ENCODE data around the gene AR. TPM values are rescaled to one million over a fixed set of nuclear protein-coding genes. Genes with fewer than 3 reads are reported as not detected.

Gene AR
- total and polyA plus RNA-seq, 2 of the 4 experiments (the other 2 are of a cell fraction) = 1.5 to 4.7 TPM

- Histone ChIP-seq H2AFZ (replicated peaks; ENCODE audit: low read length, poor library complexity) (no peak overlapping the region), H2BK20ac (ENCODE audit: low read depth, low read length) (no peak overlapping the region), H3K27me3 (ENCODE audit: control insufficient read depth, insufficient read depth, low read length) (no peaks in the 10 kb centered on the region; the same call in 1 of the 2 replicates), H3K14ac (replicated peaks; ENCODE audit: low read depth, low read length) (no peak overlapping the region), H2AK5ac (ENCODE audit: low read depth, low read length) (no peak overlapping the region), H3K9me3 (ENCODE audit: control insufficient read depth, insufficient read depth, low read length) (no peaks in the 10 kb centered on the region), H3K4me1 (ENCODE audit: control insufficient read depth, insufficient read depth, low read length) (no peaks in the 10 kb centered on the region), H3K9ac (ENCODE audit: low read depth, low read length) (no peak overlapping the region), H2BK15ac (ENCODE audit: low read depth, low read length) (no peak overlapping the region), H3K36me3 (ENCODE audit: control insufficient read depth, insufficient read depth, low read length) (no peaks in the 10 kb centered on the region), H4K91ac (ENCODE audit: insufficient read depth, low read depth, low read length) (no peak overlapping the region), H3K4me3 (ENCODE audit: insufficient read depth, low read depth, low read length) (no peak overlapping the region), H3K4me2 (ENCODE audit: low read depth, low read length) (no peak overlapping the region), H3K27ac (ENCODE audit: insufficient read depth, low read length) (no peak overlapping the region), H2BK5ac (ENCODE audit: low read depth, low read length, poor library complexity, severe bottlenecking) (no peak overlapping the region), H4K8ac (ENCODE audit: low read depth in 2 of 2, low read length in 2 of 2) (no peak overlapping the region), H3K4ac (ENCODE audit: low read depth, low read length) (no peak overlapping the region), H4K5ac (ENCODE audit: low read depth, low read length) (no peak overlapping the region), H4K20me1 (ENCODE audit: insufficient read depth, low read length) (no peaks in the 10 kb centered on the region), H2AK9ac (replicated peaks; ENCODE audit: low read depth, low read length, poor library complexity) (no peak overlapping the region), H2BK120ac (ENCODE audit: low read depth, low read length) (no peak overlapping the region), H3K9me1 (ENCODE audit: insufficient read depth, low read length) (no peaks in the 10 kb centered on the region), H3K18ac (ENCODE audit: low read depth, low read length) (no peak overlapping the region), H3K56ac (ENCODE audit: extremely low read depth, insufficient read depth, low read length) (no peak overlapping the region), H3K79me1 (ENCODE audit: low read depth in 1 of 2, low read length in 2 of 2) (no peaks in the 10 kb centered on the region), H3K23ac (ENCODE audit: low read depth, low read length) (no peak overlapping the region)
- intact Hi-C loops (cut with micrococcal nuclease) = no loop called here
- CTCF ChIA-PET = no interaction called here
- in situ Hi-C loops (cut with MboI; ENCODE audit: low sequenced_read_pairs) = no loop called here
- ATAC-seq (ENCODE audit: low read depth) (no peak), DNase-seq (peak; percentile 16)
- dilution Hi-C loops (cut with HindIII; ENCODE audit: low sequenced_read_pairs, unreplicated experiment) = no loop called here
- BruUV-seq (replicated peaks) = no TSS peak
- POLR2A ChIA-PET (ENCODE audit: unreplicated experiment) = no interaction called here
- peak; percentile 53 for TF ChIP-seq NFE2L2 (IDR thresholded peaks at IDR 0.05; ENCODE audit: low read depth, low read length)
- TF ChIP-seq CHD1 (IDR thresholded peaks at IDR 0.05; ENCODE audit: low read depth, low read length) = no peak
These were observed 148.4 kb downstream of the AR start for GRCh38 chrX:67692246-67692645.

Measured in IMR-90 (cell line).